Iris pigment epithelial cell (primary cell): ENCODE measurements around the gene HAT1.
A peak's percentile ranks its signal among the peaks of the same experiment; 100 is the strongest.

Source experiments
- DNase-seq: peaks from one replicate; pipeline ENCODE4 v3.0.0-alpha.2; 2011; ENCODE audit warnings: low read depth

The HAT1 gene

DNA sequence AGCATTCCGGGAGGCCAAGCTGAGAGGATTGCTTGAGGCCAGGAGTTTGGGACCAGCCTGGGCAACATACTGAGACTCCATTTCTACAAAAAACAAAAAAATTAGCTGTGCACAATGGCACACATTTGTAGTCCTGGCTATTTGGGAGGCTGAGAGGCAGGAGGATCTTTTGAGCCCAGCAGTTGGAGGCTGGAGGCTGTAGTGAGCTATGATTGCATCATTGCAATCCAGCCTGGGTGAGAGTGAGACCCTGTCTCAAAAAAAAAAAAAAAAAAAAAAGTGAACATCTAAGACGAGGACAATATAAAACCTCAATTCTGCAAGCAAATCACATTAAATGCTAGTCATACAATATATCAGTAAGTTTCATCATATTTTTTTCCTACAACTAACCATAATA lies 2.8 kb upstream of the HAT1 start:
- no peak for DNase-seq

DNA sequence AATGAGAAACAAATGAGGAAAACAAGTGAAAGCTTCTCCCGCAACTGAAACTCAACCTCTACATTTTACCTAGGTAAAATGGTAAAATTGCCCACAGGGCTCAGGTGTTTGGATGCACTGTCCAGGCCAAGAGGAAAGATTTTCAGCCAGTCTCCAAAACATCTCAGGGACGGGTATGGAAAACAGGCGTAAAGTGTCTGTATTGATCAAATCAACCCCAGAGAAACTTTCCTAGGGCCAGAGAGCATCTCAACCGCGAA lies 361 bp upstream of the HAT1 start:
- DNase-seq: no peak

DNA sequence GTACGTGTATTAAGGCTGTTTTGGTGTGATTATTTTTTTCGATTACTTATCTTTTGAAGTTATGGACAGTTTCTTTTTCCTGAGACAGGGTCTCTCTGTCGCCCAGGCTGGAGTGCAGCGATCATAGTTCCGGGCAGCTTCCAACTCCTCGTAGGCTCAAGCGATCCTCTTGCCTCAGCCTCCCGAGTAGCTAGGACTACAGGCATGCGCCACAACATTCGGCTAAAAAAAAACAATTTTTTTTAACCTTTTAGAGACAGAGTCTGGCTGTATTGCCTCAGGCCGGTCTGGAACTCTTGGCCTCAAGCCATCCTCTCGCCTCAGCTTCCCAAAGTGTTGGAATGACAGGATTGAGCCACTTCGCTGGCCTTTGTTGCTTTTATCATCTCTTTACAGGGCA lies 945 bp downstream of the HAT1 start:
- DNase-seq: peak; percentile 49

GRCh38 chr2:171924170-171924942 lies 2.1 kb downstream of the HAT1 start:
- DNase-seq: no peak

DNA sequence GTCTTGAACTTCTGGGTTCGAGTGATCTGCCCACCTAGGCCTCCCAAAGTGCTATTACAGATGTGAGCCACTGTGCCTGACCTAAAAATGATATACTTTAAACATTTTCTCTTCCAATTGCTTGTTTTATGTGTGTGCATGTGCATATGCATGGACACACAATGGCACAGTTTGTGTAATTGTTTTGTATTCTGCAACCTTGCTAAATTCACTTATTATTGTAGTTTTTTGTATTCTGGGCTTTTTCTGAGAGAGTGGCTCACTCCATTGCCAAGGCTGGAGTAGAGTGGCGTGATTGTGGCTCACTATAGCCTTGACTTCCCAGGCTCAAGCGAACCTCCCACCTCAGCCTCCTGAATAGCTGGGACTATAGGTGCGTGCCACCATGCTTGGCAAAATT lies 8.1 kb downstream of the HAT1 start:
- DNase-seq: no peak

- no peak for DNase-seq
Observed at GRCh38 chr2:171939058-171939742, 16.9 kb downstream of the HAT1 start.

GRCh38 chr2:171939743-171940071 lies 17.4 kb downstream of the HAT1 start:
- no peak for DNase-seq

GRCh38 chr2:171941316-171941699 lies 19.0 kb downstream of the HAT1 start:
- no peak for DNase-seq

GRCh38 chr2:171943869-171944268 lies 21.6 kb downstream of the HAT1 start:
- no peak for DNase-seq

DNA sequence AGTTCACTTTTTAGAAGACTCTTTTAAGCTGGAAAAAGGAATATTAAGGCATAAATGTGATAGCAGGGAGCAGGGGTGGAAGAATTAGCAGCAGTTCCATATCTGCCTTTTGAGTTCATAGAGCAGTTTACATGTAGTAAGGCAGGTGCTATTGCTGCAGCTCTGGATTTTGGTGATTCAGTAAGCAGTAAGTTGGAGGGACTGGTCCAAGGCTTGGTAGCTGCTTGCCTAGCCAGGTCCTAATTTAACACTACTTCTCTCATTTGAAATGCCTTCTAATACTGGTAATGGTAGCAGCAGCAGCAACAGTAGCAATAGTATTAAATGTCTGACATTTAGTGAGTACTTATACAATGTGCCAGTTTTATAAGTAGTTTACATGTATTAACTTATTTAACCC lies 30.0 kb downstream of the HAT1 start:
- no peak for DNase-seq

DNA sequence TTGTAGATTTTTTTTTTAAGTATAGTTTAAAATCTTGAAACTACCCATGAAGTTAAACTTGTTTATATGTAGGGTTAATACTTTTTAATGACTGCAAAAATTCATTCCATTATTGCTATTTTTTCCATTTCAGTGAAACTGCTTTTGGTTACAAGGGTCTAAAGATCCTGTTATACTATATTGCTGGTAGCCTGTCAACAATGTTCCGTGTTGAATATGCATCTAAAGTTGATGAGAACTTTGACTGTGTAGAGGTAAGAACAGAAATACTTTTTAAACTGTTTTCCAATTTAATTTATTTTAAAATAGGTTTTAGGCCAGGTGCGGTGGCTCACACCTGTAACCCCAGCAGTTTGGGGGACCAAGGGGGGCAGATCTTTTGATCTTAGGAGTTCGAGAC lies 30.5 kb downstream of the HAT1 start:
- no peak for DNase-seq

- no peak for DNase-seq
Observed at GRCh38 chr2:171956135-171956825, 34.0 kb downstream of the HAT1 start.

GRCh38 chr2:171957061-171957460 lies 34.8 kb downstream of the HAT1 start:
- DNase-seq: no peak

DNA sequence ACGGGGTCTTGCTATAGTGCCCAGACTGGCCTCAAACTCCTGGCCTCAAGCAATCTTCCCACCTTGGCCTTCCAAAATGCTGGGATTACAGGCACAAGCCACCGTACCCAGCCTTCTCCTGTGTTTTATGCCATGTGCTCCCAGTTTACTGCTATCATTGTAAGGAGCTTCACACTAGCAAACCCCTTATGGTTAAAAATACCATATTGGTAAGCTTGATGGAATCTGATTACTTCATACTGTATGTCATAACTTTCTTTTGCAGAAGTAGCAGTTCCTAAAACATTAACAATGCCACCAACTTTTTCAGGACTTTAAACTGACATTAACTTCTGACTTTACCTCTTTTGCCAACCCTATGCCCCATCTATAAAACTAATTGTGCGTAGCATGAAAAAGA lies 36.2 kb downstream of the HAT1 start:
- DNase-seq: peak; percentile 81

- no peak for DNase-seq
Observed at GRCh38 chr2:171959998-171960397, 37.7 kb downstream of the HAT1 start.

DNA sequence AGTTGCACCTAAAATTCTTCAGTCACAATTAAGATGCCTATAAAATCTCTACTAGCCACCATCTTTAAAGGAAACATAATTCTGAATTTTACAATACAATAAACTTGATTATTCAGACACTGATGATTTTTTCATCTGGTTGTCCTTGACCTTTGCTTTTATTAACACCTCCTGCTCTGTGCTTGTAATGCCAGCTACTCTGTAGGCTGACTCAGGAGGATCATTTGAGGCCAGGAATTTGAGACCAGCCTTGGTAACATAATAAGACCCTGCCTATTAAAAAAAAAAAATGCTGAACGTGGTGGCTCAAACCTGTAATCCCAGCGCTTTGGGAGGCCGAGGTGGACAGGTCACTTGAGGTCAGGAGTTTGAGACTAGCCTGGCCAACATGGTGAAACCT lies 38.3 kb downstream of the HAT1 start:
- DNase-seq: no peak

GRCh38 chr2:171963198-171963597 lies 40.9 kb downstream of the HAT1 start:
- no peak for DNase-seq

- no peak for DNase-seq
Observed at GRCh38 chr2:171964308-171964707, 42.0 kb downstream of the HAT1 start.

GRCh38 chr2:171965238-171965637 lies 43.0 kb downstream of the HAT1 start:
- DNase-seq: no peak

- DNase-seq: no peak
Observed at GRCh38 chr2:171965661-171966060, 43.4 kb downstream of the HAT1 start.

- no peak for DNase-seq
Observed at GRCh38 chr2:171966235-171966634, 44.0 kb downstream of the HAT1 start.

DNA sequence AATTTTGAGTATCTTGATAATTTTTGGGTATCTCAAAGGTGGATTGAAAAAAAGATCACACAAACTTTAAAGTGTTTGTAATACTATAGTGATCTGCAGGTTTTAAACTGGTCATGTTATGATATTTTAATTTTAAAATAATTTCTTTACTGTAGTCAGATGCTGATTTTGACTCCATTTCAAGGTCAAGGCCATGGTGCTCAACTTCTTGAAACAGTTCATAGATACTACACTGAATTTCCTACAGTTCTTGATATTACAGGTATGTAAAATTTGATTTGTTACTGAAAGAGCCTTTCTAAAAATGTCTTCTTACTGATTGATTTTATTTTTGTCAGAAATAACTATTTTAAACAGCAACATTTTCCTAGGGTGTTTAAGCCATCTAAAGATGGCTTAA lies 44.4 kb downstream of the HAT1 start:
- DNase-seq: no peak

DNA sequence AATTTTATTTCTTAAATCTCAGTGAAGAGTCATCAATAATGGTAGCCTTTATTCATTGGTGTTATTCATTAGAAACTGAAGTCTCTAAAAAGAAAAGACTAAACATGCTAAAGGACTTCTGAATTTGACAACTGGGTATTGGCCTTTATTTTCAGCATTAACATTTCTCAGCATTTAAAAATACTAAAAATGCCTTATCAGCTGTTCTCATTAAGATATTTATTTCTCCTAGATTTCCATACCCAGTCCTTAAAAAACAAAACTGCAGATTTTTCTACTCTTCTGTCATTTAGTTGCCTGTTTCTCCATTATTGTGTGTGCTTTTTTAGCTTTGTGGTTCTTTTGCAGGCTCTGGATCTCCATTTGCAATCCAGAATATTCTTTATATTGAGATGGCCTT lies 46.2 kb downstream of the HAT1 start:
- no peak for DNase-seq
